NCI-H1436 treated with DMSO at 0.1 percent for 48 hours (cell line): ENCODE data around the gene CXorf65.

Experiments used
- DNase-seq: peaks from one replicate; lab custom pipeline; 2025; lab: John Stamatoyannopoulos, UW

Gene CXorf65

GRCh38 chrX:71060127-71060526 is 46.4 kb downstream of the CXorf65 start:
- DNase-seq: no peak

- DNase-seq: no peak
Measured at GRCh38 chrX:71057848-71058530, 48.6 kb downstream of the CXorf65 start.

- DNase-seq: no peak
Measured at GRCh38 chrX:71056867-71057266, 49.7 kb downstream of the CXorf65 start.
